ENCODE data around the gene TIPARP. TPM values are rescaled to one million over a fixed set of nuclear protein-coding genes. Genes with fewer than 3 reads are reported as not detected.

The TIPARP gene
- total and polyA plus RNA-seq, 2 of the 13 experiments (the other 11 are each of a cell fraction or from before 2014, with no cell fraction given), result 7.3 to 19.7 TPM

- 0 out of 4 replicates have a peak, but pooled peaks of 1 of the 2 experiments have one; percentile 18 for TF ChIP-seq ATF4 (CRISPR knock-in tag; IDR thresholded peaks at IDR 0.05)
- no peak for TF ChIP-seq ZNF576 (CRISPR knock-in tag; IDR thresholded peaks at IDR 0.05)
- TF ChIP-seq ZNF547 (CRISPR knock-in tag; IDR thresholded peaks at IDR 0.05), result no peak
- peak; percentile 79; the same call in 1 of the 2 replicates for TF ChIP-seq ZNF788 (CRISPR knock-in tag; IDR thresholded peaks at IDR 0.05; ENCODE audit: borderline replicate concordance)
- TF ChIP-seq KLF15 (CRISPR knock-in tag; IDR thresholded peaks at IDR 0.05; ENCODE audit: borderline replicate concordance), result no peak
- TF ChIP-seq TCF7 (IDR thresholded peaks at IDR 0.05; ENCODE audit: low read depth), result peak; percentile 17; the same call in 1 of the 2 replicates
- no peak for TF ChIP-seq ZNF354B (CRISPR knock-in tag; IDR thresholded peaks at IDR 0.05)
- TF ChIP-seq CBFB (CRISPR knock-in tag; IDR thresholded peaks at IDR 0.05), result no peak
- TF ChIP-seq SALL2 (CRISPR knock-in tag; IDR thresholded peaks at IDR 0.05), result no peak
- no peak for TF ChIP-seq ZNF382 (CRISPR knock-in tag; IDR thresholded peaks at IDR 0.05; ENCODE audit: borderline replicate concordance)
- no peak for TF ChIP-seq THAP7 (CRISPR knock-in tag; IDR thresholded peaks at IDR 0.05)
- TF ChIP-seq NCOR1 (IDR thresholded peaks at IDR 0.05; ENCODE audit: borderline replicate concordance, low read length), result no peak; the same call in 1 of the 2 replicates
- TF ChIP-seq ZNF83 (CRISPR knock-in tag; IDR thresholded peaks at IDR 0.05; ENCODE audit: borderline replicate concordance), result no peak
- TF ChIP-seq BRCA1 (CRISPR knock-in tag; IDR thresholded peaks at IDR 0.05), result peak; percentile 34; the same call in 1 of the 2 replicates
- no peak for TF ChIP-seq ZNF274 (CRISPR knock-in tag; IDR thresholded peaks at IDR 0.05)
- no peak for TF ChIP-seq THAP11 (CRISPR knock-in tag; IDR thresholded peaks at IDR 0.05)
- TF ChIP-seq RAD21 (CRISPR knock-in tag; IDR thresholded peaks at IDR 0.05), result no peak; the same call in 1 of the 2 replicates
- no peak for TF ChIP-seq NR2C2 (CRISPR knock-in tag; IDR thresholded peaks at IDR 0.05; ENCODE audit: borderline replicate concordance)
- TF ChIP-seq REXO4 (CRISPR knock-in tag; IDR thresholded peaks at IDR 0.05; ENCODE audit: borderline replicate concordance), result no peak
- TF ChIP-seq LRRFIP1 (CRISPR knock-in tag; conservative IDR thresholded peaks at IDR 0.05), result no peak
- TF ChIP-seq PATZ1 (CRISPR knock-in tag; IDR thresholded peaks at IDR 0.05), result no peak
- no peak for TF ChIP-seq ZNF235 (CRISPR knock-in tag; IDR thresholded peaks at IDR 0.05; ENCODE audit: borderline replicate concordance)
- no peak for TF ChIP-seq GABPB1 (CRISPR knock-in tag; IDR thresholded peaks at IDR 0.05)
- no peak for TF ChIP-seq ZNF138 (CRISPR knock-in tag; IDR thresholded peaks at IDR 0.05; ENCODE audit: low read depth)
Observed at GRCh38 chr3:156728267-156728985, 54.0 kb downstream of the TIPARP start (continued).
